Right lobe of liver (tissue), 4 donors: ENCODE measurements around the gene PDCD1.

Source experiments
- POLR2A ChIP-seq: fragments of 450-650 bp; IDR thresholded peaks from one replicate; pipeline ENCODE4 v1.6.1; 2017; ENCODE audit warnings: antibody characterized with exemption, mild to moderate bottlenecking
- TF ChIP-seq, protein P1 (sequence below), 4 donors: fragments of 200-600 bp in 3 of 4; fragments of 450-650 bp in 1 of 4; IDR thresholded peaks; one replicate each; pipeline versions ENCODE4 v1.5.1 to v1.8.0; 2016 to 2022; ENCODE audit warnings: antibody characterized with exemption in 4 of 4, mild to moderate bottlenecking in 2 of 4
- donor health status: DM: no; HTN: no; CAD: no.
- donor health status: DM: no; HTN: no; CAD: no.
- donor health status: DM: no; HTN: yes; CAD: no.

DNA sequence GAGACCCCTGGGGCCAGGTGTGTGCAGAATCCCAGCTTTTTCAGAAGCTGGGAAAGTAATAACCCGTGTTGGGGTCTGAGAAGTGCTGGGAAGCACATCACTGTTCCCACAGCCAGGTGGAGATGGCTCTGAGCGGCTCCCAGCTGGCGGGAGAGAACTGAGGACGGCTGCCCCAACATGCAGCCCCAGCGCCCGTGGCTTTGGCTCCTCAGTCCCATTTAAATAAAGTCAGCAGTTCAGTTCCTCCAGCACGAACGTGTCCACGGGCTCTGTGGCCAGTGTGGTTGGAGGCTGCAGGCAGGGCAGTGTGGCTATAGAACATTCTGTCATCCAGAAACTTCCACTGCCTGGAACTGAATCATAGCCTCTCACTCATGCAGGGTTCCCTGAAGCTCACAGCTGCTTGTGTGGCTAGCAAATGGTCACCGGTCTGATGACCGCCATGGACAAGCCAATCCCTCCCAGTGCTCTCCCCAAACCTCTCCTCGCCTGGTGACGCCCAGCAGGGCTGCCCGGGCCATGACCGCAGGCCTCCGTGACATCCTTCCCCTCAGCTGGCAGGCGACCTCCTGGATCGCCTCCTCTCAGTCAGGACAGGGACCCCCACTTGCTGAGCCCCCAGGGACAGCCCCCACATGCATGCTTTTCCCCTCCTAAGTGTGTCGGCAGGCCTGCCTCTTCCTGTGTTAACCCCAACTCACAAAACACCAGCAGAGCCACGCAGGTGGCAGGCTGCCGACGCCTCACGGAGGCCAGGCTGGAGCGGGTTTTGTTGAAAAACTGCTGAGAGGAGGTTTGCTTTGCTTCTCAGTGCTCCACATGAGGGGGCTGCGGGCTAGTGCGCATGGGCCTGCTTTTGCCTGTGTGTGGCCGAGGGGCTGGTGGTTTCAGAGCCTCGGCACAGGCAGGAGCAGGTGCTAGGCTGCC, 12.2 kb upstream of the PDCD1 start:
- TF ChIP-seq, protein P1, sequence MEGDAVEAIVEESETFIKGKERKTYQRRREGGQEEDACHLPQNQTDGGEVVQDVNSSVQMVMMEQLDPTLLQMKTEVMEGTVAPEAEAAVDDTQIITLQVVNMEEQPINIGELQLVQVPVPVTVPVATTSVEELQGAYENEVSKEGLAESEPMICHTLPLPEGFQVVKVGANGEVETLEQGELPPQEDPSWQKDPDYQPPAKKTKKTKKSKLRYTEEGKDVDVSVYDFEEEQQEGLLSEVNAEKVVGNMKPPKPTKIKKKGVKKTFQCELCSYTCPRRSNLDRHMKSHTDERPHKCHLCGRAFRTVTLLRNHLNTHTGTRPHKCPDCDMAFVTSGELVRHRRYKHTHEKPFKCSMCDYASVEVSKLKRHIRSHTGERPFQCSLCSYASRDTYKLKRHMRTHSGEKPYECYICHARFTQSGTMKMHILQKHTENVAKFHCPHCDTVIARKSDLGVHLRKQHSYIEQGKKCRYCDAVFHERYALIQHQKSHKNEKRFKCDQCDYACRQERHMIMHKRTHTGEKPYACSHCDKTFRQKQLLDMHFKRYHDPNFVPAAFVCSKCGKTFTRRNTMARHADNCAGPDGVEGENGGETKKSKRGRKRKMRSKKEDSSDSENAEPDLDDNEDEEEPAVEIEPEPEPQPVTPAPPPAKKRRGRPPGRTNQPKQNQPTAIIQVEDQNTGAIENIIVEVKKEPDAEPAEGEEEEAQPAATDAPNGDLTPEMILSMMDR (IDR thresholded peaks at IDR 0.05): no peak
- TF ChIP-seq POLR2A: no peak
